HG03060 (cell line): ENCODE data around the gene AEBP1.

Experiments used
- ATAC-seq: cut with Tn5 transposase; IDR thresholded peaks from one replicate; pipeline ENCODE4 v1.9.1; 2021; ENCODE audit warnings: low read depth, moderate number of reproducible peaks; ENCODE audit not compliant: unreplicated experiment

The AEBP1 gene

DNA sequence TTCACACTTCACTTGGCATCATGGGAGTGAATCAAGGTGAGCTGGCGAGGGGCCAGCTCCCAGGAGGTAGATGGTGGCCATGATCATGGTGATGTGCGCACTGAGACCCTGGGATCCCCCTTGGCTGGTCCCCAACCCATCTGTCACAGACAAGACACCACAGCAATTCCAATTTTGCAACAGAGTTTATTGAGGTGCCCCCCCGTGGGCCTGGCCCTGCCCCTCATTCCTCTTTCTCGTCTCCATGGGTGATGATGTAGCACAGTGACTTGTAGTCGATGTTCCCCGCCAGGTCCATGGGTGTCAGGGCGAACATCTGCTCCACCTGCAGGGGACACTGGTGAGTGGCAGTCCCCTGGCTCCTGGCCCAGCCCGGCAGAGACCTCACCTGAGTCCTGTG is 34.6 kb downstream of the AEBP1 start:
- no peak for ATAC-seq

DNA sequence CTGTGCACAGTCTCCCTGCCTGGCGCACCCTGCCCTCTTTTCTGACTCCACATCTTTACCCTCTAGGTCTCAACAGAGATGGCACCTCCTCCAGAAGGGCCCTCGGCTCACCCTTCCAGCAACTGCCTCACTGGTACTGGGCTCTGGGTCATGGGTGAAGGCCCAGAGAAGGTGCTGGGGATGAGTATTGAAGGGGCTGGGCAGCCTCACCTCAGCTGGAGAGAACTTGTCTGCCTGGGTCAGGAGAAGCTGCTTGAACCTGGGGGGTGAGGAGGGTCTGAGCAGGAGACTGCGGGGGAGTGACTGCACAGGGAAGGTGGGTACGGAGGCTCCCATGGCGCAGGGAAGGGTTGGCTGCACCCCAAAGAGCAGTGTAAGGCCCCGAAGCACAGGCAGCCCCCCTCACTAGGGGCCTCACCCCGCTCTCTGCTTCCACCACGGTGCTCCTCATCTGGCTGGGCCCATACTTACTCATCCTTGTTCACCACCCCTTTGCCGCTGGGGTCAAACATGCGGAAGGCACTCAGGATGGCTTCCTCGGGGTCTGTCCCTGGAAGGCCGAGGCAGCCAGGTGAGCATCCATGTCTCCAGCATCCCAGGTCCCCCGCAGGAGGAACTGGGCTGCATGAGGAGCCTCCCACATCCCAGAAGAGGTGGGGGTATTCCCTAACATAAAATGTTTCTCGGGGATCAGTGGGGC is 35.3 kb downstream of the AEBP1 start:
- no peak for ATAC-seq

DNA sequence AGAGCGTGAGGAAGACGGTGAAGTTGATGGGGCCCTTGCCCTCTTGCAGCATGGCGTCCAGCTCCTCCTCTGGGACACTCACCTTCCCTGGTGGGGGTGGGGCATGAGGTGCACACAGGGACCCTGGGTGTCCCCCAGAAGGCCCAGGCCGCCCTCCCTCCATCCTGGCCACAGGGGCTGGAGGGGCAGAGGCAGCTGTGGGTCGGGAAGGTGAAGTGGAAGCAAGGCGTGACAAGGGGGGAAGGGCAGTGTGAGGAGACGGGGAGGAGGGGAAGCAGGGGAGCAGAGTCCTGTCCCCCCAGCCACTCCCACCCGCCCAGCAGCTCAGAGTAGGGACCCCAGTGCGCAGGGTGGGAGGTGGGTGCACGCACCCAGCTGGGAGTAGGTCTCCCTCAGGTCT is 36.2 kb downstream of the AEBP1 start:
- ATAC-seq, result no peak

DNA sequence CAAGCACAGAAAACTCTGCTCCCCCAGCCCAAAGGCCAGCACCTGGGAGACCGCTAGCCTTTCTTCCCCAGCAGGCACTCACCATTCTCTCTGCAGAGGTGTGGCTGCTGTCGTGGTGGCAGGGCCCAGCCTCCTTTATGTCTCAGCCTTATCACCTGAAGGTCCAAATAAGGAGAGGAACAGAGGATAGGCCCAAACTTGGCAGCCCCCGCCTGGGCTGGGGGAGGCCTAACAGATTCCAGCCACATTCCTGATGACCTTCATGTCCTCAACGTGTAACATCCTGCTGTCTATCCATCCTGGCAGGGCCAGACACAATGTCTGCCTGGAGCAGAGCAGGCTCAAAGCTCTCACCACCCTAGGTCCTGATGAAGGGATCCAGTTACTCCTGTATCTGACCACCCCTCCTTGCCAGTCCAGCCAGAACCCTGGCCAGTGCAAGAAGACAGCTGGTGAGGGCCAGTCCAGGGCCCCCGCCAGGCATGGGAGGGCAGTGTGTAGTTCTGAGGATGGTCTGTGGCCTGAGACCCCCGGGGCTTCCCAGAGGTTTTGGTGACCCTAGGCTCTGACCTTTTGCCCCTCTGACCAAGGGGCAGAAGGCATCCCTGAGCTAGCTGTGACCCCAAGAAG is 37.2 kb downstream of the AEBP1 start, which contains the start of gene MYL7:
TSS of gene MYL7 (minus strand) at position 112 of the 630 bp plus-strand sequence. CDS start at position 85, 27 bp downstream.
- no peak for ATAC-seq

DNA sequence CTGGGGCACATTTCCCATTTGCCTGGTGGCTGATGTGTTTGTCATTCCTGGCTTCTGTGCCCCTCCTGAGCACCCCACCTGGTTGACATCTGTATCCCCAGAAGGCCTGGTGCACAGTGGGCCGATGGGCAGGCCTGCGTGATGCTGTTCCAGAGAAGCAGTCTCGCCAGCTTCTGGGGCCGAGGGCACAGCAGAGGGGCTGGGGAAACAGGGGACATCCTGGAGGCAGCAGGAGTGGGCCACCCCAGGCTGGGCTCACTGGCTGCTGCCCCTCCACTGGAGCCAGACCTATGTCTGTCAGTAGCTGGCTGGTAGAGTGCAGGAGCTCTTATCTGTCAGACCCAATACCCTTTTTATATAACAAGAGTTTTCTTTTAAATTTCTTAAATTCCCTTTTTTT is 37.9 kb downstream of the AEBP1 start:
- no peak for ATAC-seq

DNA sequence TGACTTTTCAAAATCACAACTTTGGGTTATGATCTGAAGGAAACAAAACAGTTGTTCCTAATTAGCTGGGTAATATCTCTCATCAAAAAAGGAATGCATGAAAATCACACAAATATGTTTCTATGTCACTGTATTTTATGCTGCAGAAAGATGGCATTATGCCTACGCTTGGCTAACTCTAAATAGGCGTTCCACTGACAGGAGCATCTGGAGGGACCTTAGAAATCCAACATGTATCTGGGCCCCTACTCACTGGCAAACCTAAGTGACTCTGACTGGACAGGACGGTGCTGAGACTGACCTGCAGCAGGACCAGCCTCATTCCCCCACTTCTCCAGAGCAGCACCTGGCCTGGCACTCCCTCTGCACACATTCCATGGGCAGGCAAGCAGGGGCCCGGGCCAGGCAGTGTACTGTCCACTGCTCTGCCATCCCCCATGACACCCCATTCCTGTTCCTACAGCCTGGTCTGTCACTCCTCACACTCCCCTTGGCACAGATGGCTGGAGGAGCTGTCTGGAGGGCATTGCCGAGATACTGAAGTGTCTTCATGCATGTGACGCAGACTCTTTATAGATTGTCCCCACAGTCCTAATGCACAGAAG is 39.6 kb downstream of the AEBP1 start:
- ATAC-seq, result no peak

DNA sequence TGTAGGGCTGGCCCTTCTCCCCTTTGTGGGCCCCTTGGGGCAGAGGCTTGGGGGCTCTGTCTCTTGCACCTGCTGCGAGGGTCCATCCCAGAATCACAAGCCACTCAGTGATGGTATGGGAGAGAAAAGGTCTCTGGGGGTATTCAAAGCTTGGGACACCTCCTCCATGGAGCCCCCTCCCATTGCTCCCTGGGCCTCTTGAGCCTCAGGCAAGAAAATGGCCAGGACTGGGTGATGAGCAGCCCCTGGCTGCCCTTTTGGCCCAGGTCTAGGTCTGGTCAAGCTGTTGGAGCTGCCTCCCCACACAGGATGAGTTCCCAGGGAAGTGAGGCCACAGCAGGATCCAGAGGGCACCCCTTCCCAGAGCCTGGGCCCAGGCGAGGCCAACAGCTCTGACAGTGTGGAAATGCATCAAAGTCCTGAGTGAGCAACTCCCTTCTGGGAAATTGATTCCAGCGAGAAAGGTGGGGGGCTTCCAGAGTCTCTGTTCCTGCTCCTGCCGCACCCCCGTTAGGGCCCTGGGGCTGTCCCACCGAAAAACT is 40.4 kb downstream of the AEBP1 start:
- no peak for ATAC-seq

DNA sequence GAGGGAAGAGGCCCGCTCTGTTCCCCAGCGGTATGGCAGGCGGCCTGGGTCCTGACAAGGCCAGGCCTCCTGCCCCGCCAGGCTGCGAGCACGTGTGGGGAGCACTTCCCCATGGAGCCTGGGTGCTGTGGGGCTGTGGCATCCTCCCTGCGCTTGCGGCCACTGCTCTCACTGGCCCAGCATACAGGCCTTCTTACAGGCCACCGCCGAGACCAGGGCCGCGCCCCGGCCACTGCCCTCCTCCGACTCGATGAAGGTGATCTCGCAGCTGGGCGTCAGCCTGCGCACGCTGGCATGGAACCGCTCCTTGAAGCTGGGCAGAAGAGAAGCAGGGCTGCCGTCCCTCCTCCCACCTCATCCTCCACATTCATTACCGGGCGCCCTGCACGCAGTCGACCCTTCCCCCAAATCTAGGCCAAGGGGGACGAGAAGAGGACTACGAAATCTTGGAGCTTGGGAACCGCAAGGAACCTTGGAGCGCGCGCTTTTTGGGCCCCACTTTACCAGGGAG is 40.9 kb downstream of the AEBP1 start:
- no peak for ATAC-seq

DNA sequence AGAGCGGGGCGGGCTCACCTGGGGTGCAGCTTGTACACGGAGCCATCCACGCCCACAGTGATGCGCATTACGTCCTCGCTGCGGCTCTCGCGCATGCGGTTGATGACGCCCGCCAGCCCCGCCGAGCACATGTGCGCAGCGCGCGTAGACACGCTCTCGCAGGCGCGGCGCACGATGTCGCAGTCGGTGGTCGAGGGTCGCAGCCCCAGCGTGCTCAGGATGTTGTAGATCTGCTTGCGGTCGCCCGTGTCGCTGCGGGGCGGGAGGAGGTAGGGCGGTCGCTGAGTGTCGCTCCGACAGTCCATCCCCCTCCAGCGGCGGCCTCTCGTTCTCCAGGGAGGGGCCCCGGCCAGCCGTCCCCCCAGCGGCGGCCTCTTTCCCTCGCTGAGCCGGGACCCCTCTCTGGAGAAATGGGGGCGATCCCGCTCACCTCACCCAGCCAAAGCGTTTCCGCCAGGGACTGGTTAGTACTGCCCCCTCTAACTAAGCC is 41.4 kb downstream of the AEBP1 start:
- no peak for ATAC-seq

DNA sequence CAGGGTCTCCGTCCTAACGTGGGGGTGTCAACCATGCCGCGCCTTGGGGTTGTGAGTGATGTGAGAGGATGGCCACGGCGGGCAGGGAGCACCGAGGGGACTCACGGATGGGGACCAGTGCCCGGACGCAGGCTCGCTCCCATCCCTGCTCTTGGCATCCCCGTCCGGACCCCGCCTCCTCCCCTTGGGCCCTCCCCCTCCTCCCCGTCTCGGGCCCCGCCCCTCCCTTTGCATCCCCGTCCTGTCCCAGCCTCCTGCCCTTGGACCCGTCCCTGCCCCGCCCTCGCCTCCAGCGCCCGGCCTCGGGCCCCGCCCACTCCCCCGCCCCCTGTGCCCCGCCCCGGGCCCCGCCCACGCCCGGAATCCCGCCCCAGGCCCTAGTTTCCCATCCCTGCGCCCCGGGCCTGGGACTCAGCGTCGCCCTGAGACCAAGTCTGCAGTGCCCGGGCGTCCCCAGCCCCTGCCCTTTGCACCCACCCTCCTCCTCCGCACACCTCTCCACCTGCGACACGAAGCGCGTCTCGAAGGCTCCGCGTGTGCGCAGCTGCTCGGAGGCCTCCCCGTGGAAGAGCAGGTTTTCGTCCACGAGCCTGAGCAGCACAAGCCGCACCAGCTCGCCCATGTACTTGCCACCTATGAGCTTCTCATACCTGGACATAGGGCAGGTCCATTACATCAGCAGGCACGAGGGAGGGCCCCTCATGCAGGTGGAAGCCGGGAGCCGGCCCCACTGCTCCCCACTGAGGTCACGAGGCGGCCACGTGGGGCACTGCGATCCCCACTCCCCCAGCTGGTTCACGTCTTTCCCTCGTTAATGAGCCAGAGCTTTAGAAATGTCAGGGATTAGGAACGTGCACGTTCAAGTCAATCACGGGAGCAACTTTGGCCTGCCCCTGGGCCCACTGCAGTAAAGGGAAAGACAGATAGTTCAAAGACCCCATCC is 42.1 kb downstream of the AEBP1 start:
- no peak for ATAC-seq

DNA sequence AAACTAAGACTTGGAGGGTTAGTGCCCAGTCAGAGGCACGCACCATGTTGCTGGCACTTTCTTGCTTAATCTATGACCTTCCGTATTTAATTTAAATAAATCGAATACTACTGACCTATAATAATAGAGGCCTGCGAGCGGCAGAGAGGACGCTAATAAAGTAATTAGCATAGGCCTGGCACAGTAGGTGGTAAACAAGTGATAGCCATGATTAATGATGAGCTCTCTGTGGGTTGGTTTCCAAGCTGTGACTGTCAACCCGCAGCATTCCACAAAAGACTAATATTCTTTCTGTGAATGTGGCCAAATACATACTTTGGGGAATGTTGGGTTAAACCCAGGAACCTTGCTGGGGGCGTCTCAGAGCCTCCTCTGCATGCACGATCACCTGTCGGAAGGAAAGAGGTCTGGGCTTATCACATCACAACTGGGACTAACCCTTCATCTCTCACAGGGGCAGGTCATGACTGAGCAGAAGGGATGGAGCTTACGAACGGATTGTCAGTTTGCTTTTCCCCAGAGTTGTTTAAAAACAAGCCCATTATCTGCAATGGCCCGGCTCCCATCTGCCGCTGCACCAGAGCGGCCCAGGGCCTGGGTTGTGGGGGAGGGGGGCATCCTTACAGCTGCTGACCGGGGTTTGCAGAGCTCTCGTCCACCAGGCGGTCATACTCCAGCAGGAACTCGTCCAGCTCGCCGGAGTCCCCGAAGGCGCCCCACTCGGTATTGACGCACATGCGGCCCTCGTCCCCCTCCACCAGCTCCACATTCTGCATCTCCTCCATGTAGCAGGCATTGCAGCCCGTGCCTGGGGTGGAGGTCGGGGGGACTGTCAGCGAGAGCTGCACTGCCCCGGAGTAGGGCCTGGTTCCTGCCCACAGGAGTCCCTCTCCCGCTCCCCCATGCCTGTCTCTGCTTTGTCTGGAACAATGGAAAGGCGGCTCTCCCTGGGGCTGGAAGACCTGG is 43.2 kb downstream of the AEBP1 start:
- no peak for ATAC-seq

DNA sequence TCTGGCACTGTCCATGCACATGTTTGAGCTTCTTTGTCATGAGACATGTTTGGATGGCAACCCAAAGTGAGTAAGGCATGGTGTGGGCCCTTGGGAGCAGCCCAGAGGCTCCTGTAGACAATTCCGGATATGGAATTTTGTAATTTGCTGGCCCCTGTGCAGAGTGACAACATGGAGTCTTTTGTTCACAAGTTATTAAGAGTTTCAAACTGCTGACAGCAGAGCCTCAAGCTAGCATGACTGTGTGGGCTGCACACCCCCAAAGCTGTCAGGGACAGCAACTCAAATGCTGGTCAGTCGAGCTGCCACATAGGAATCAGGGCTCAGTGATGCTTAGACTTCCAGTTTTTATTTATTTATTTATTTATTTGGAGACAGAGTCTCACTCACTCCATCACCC is 44.0 kb downstream of the AEBP1 start:
- ATAC-seq, result no peak

DNA sequence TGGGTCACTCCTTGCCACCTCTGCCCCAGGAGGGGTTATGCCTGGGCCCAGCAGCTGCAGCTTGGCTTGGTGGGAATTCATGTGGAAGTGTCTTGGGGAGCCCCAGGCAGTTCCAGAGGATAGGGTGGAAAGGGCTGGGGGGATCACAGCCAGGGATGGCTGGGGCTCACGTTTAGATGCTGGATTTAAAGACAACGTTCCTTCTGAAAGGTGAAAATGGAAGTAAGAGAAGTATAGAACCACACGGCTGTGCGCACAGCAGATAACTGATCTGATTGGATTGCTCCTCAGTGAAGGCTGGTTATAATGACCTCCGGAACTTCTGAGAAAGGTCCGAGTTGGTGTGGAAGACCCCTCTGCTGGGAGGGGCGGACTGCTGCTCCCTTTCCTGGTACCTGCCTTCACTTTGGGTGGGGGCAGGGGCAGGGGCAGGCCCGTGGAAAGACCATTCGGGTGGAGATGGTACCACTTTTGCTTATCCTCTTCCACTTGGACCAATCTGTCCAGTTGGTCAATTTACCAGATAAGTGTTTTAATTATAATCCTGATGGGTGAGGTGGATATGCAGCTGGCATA is 44.9 kb downstream of the AEBP1 start:
- no peak for ATAC-seq

DNA sequence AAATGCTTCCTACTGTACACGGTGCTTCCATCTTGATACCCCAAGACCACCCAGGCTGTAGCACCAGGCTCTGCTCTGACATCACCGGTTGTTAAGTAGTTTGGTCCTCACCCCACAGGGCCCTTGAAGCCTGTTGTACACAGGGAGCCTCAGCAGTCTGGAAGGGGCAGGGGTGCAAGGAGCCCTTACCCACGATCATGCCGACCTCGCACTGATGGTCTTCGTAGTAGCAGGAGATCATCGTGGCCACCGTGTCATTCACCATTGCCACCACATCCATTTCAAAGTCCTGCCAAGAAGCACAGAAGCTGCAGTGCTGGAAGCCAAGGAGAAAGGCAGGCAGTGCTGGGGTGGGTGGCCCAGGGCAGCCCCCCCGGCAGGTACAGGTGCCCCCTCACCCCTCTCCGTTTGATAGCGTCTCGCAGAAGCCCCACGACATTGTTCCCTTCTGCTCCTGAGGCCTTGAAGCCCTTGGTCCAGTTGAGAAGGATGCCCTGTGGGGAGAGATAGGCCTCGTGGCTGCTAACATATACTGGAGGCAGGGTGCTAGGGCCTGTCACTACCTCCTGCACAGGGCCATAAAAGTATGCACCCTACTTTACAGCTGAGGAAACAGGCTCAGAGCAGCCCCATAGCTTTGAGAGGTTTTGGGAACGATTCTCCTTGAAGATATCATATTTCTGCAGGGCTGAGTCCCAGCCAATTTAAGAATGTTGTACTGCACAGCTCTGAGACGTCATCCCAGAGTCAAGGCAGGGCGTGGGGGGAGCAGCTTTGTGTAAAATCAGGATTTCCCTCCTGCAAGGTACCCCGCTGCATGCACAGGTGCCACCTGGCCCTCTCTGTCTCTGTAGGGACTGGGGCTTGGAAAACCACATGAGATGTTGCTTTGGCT is 45.7 kb downstream of the AEBP1 start:
- no peak for ATAC-seq

DNA sequence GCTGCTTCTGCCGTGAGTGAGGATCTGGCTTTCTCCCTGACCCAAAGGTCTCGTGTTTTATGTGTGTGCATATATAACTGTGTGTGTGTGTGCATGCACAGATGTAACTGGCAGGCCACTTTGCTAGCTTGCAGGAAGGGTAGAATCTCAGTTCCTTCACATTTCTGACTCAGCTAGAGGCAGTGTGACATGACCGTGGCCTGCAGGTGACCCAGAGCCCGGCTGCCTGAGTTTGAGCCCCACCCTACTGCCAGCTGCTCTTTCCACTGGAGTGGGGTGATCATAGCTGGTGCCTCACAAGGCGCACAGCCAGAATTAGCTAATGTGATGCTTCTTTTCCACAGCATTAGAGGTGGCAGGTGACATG is 46.3 kb downstream of the AEBP1 start:
- no peak for ATAC-seq

DNA sequence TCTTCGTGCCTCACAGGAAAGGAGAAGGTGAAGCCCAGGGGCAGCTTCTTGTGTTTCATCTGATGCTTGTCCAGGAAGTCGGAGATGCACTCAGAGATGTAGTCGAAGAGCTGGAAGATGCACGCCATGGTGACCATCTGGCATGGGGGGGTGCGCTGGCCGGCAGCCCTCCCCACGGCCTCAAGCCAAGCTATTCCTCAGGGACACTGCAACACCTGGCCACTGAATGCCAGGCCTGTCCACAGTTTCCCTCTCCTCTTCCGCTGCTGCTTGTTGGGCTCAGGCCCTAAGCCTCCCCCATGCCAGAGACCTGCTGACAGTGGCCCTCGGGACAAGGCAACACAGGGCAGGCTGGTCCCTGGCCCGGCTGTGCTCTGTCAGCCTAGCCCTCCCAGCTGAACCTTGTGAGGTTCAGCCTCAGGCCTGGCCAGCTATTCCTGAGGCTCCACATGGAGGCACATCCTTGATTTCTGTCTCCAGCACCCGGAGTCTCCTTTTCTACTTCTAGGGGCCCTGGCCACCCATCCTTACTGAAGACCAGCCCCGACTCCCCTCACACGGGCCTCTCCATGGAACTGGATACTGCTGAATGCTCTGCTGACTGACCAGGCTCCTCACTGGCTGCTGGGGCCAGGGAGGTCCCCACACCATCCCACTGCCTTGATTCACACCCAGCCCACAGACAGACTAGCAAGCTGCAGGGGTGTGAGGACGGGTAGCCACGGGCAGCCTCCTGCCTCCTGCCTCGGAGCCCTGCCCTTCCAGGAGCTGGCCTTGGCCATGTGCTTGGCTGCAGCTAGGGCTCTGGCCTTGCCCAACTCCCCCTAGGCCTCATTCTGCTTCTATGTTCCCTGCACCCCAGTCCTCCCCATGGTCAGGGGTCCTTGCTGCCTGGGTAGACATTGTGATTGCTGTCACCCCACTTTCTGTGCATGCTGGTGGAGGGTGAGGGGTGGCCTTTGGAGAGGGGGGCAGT is 47.1 kb downstream of the AEBP1 start:
- ATAC-seq, result no peak

DNA sequence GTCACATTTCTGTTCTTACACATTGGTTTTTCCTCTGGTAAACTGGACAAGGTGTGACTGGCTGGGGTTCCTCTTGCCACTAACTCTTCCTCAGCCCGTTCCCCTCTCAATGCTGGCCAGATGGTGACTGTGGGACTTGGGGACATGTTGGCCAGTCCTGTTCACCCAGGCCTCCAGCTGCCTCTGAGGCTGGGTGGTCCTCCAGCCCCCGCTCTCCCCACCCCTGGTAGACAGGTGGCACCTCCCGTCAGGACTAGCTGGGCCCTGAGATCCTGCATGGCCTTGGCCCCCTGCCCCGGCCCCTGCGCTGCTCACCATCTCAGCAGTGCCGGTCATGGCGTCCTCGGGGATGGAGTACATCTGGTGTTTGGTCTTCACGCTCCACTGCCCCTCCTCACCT is 47.8 kb downstream of the AEBP1 start:
- no peak for ATAC-seq
